ENCODE results near the gene UFD1.

UFD1 gene

GRCh38 chr22:19450363-19451175, 28.4 kb downstream of the UFD1 start:
- TF ChIP-seq CTCF (conservative IDR thresholded peaks at IDR 0.05), result no peak
- H3K27ac ChIP-seq, result no peak overlapping the region

- no peak for TF ChIP-seq CTCF (conservative IDR thresholded peaks at IDR 0.05)
- H3K27ac ChIP-seq, result peak overlapping the region; percentile 95
Measured at GRCh38 chr22:19449422-19449767, 29.6 kb downstream of the UFD1 start.

- no peak for TF ChIP-seq CTCF (conservative IDR thresholded peaks at IDR 0.05)
- H3K27ac ChIP-seq, result peak overlapping the region; percentile 95
Measured at GRCh38 chr22:19448739-19449421, 30.1 kb downstream of the UFD1 start.

GRCh38 chr22:19448076-19448607, 30.9 kb downstream of the UFD1 start:
- H3K27ac ChIP-seq, result peak overlapping the region; percentile 95
- no peak for TF ChIP-seq CTCF (conservative IDR thresholded peaks at IDR 0.05)

- TF ChIP-seq CTCF (conservative IDR thresholded peaks at IDR 0.05), result no peak
- peak within 1 kb of the TSS; percentile 95 for H3K27ac ChIP-seq
Measured at GRCh38 chr22:19447330-19448075, 31.5 kb downstream of the UFD1 start, which contains the start of gene C22orf39. Gene C22orf39 (minus strand): TSS chr22:19447711. CDS start chr22:19447688, 23 bp downstream.

GRCh38 chr22:19446603-19447329, 32.2 kb downstream of the UFD1 start:
- H3K27ac ChIP-seq, result peak overlapping the region; percentile 95
- TF ChIP-seq CTCF (conservative IDR thresholded peaks at IDR 0.05), result no peak

- H3K27ac ChIP-seq, result peak overlapping the region; percentile 95
Measured at GRCh38 chr22:19445279-19445982, 33.6 kb downstream of the UFD1 start.
